A673 (cell line): ENCODE results near the gene MAST4.

Experiments used
- EZH2 ChIP-seq: fragments of 200-600 bp; sonication (generic); IDR thresholded peaks from 2 replicates; pipeline ENCODE4 v1.6.1; 2017; ENCODE audit warnings: borderline replicate concordance, low read depth, mild to moderate bottlenecking, mixed read lengths, antibody characterized with exemption, low read length; ENCODE audit not compliant: poor library complexity, severe bottlenecking
- TF ChIP-seq, protein P1 (sequence below): fragments of 300-800, 200-600 bp; sonication (generic); conservative IDR thresholded peaks from 2 replicates; pipeline ENCODE4 v1.5.1; 2017; ENCODE audit warnings: low read depth, mild to moderate bottlenecking, antibody characterized with exemption, low read length, moderate library complexity, mixed read lengths

DNA sequence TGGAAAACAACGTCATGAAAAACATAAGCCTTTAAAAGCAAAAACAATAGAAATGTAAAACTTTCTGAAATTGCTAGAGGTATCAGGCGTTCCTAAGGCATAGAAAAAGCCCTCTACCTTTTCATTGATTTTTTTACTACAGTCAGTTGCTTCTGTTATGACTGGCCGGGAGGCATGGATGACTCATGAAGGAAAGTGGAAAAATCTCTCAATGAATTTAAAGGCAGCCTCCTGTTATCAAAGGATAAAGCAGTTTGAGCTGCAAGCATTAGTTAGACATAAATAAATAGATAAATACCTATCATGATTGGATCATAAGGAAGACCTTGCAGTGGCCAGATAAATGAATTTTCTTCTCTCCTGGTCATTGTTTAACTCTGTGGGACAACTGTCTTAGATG, 281.6 kb downstream of the MAST4 start:
- TF ChIP-seq, protein P1, sequence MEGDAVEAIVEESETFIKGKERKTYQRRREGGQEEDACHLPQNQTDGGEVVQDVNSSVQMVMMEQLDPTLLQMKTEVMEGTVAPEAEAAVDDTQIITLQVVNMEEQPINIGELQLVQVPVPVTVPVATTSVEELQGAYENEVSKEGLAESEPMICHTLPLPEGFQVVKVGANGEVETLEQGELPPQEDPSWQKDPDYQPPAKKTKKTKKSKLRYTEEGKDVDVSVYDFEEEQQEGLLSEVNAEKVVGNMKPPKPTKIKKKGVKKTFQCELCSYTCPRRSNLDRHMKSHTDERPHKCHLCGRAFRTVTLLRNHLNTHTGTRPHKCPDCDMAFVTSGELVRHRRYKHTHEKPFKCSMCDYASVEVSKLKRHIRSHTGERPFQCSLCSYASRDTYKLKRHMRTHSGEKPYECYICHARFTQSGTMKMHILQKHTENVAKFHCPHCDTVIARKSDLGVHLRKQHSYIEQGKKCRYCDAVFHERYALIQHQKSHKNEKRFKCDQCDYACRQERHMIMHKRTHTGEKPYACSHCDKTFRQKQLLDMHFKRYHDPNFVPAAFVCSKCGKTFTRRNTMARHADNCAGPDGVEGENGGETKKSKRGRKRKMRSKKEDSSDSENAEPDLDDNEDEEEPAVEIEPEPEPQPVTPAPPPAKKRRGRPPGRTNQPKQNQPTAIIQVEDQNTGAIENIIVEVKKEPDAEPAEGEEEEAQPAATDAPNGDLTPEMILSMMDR = no peak
- no peak for TF ChIP-seq EZH2
